H1 (cell line): ENCODE measurements around the gene DLG1. TPM values are rescaled to one million over a fixed set of nuclear protein-coding genes. Genes with fewer than 3 reads are reported as not detected.

ENCODE experiments used
- CTCF ChIA-PET: fragments of 300-600 bp; sonication (Branson Sonifier 250); formaldehyde crosslinking; loops from one replicate; lab custom pipeline; 2021; ENCODE audit not compliant: partially characterized antibody; lab: Charles Lee
- POLR2A ChIA-PET: fragments of 300-600 bp; sonication (Branson Sonifier 250); formaldehyde crosslinking; loops from one replicate; lab custom pipeline; 2021; ENCODE audit warnings: inconsistent platforms; ENCODE audit not compliant: partially characterized antibody; lab: Charles Lee
- DNase-seq, 2 experiments: peaks; one replicate each; pipeline versions ENCODE4 v3.0.0 to v3.0.0-alpha.2; 2010 to 2022; ENCODE audit warnings: low spot score in 2 of 2, low read depth in 1 of 2, mixed read lengths in 1 of 2
- FAIRE-seq: peaks from 2 replicates; lab custom pipeline; 2011; peaks lifted over from hg19 to GRCh38; lab: Jason Lieb, UNC
- H2AFZ ChIP-seq: 2 replicates; pipeline ENCODE4 v1.8.1; 2012; ENCODE audit warnings: low read length, inconsistent platforms
- H2AK5ac ChIP-seq: 2 replicates; pipeline ENCODE4 v1.6.1; 2013; ENCODE audit warnings: low read depth, low read length
- H2BK120ac ChIP-seq: replicated peaks from 2 replicates; pipeline ENCODE3; 2013; ENCODE audit warnings: low read depth, low read length, inconsistent platforms
- H2BK12ac ChIP-seq: 2 replicates; pipeline ENCODE4 v1.6.1; 2013; ENCODE audit warnings: low read depth, low read length
- H2BK15ac ChIP-seq: 2 replicates; pipeline ENCODE4 v1.6.1; 2013; ENCODE audit warnings: low read length
- H2BK20ac ChIP-seq: 2 replicates; pipeline ENCODE4 v1.6.1; 2013; ENCODE audit warnings: low read length
- H2BK5ac ChIP-seq: 2 replicates; pipeline ENCODE4 v1.6.1; 2013; ENCODE audit warnings: low read depth, low read length
- H3K14ac ChIP-seq: 2 replicates; pipeline ENCODE4 v1.6.1; 2013; ENCODE audit warnings: inconsistent platforms; ENCODE audit not compliant: insufficient read length
- H3K18ac ChIP-seq: 2 replicates; pipeline ENCODE4 v1.6.1; 2013; ENCODE audit warnings: low read length; ENCODE audit errors: extremely low read depth
- H3K23ac ChIP-seq: 2 replicates; pipeline ENCODE4 v1.6.1; 2013; ENCODE audit warnings: inconsistent platforms; ENCODE audit not compliant: insufficient read length
- H3K23me2 ChIP-seq: 2 replicates; pipeline ENCODE4 v1.6.1; 2013; ENCODE audit warnings: low read depth, low read length
- H3K27ac ChIP-seq: 2 replicates; pipeline ENCODE4 v1.6.1; 2011; ENCODE audit warnings: low read depth, low read length, inconsistent platforms
- H3K27me3 ChIP-seq, 4 experiments: replicated peaks in 1 of 4; 1 replicate in 1 of 4; 2 replicates in 3 of 4; pipeline versions ENCODE4 v1.6.1 to v1.8.1; 2011 to 2013; ENCODE audit warnings: low read length in 3 of 4, mild to moderate bottlenecking in 3 of 4, inconsistent platforms in 2 of 4, mixed read lengths in 2 of 4, moderate library complexity in 1 of 4; ENCODE audit not compliant: control insufficient read depth in 3 of 4, insufficient read depth in 3 of 4; ENCODE audit errors: extremely low read depth in 1 of 4
- H3K36me3 ChIP-seq, 4 experiments: 2 replicates each; pipeline versions ENCODE4 v1.6.1 to v1.8.1; 2011 to 2013; ENCODE audit warnings: mild to moderate bottlenecking in 4 of 4, low read length in 3 of 4, moderate library complexity in 2 of 4, control low read depth in 1 of 4, inconsistent platforms in 1 of 4; ENCODE audit not compliant: insufficient read depth in 4 of 4, control insufficient read depth in 2 of 4
- H3K4ac ChIP-seq: replicated peaks from 2 replicates; pipeline ENCODE3; 2013; ENCODE audit warnings: low read length, low read depth, mixed read lengths, inconsistent platforms; ENCODE audit not compliant: insufficient read length
- H3K4me1 ChIP-seq, 4 experiments: replicated peaks in 1 of 4; 1 replicate in 1 of 4; 2 replicates in 3 of 4; pipeline versions ENCODE4 v1.6.1 to v1.8.1; 2011 to 2013; ENCODE audit warnings: low read length in 3 of 4, inconsistent platforms in 2 of 4, mixed read lengths in 1 of 4; ENCODE audit not compliant: insufficient read depth in 4 of 4, control insufficient read depth in 3 of 4
- H3K4me2 ChIP-seq, 2 experiments: 2 replicates each; pipeline versions ENCODE4 v1.6.1 to v1.8.1; 2011 to 2013; ENCODE audit warnings: low read depth in 2 of 2, low read length in 2 of 2, control low read depth in 1 of 2, inconsistent platforms in 1 of 2, mild to moderate bottlenecking in 1 of 2; ENCODE audit not compliant: insufficient read depth in 1 of 2
- H3K4me3 ChIP-seq, 4 experiments: fragments of 200-600, 300-600 bp in 1 of 4; sonication (generic), shearing (Covaris generic), sonication (Bioruptor Twin) in 1 of 4; 2 replicates each; pipeline versions ENCODE4 v1.5.1 to v1.8.1; 2011 to 2016; ENCODE audit warnings: low read length in 4 of 4, low read depth in 3 of 4, control low read depth in 2 of 4, inconsistent platforms in 2 of 4, mild to moderate bottlenecking in 2 of 4, mixed read lengths in 1 of 4, moderate library complexity in 1 of 4; ENCODE audit not compliant: insufficient read depth in 2 of 4; ENCODE audit errors: extremely low read depth in 1 of 4
- H3K56ac ChIP-seq: replicated peaks from 2 replicates; pipeline ENCODE3; 2013; ENCODE audit warnings: low read depth, mild to moderate bottlenecking, mixed read lengths, low read length, inconsistent platforms; ENCODE audit not compliant: insufficient read length
- H3K79me1 ChIP-seq: 2 replicates; pipeline ENCODE4 v1.6.1; 2013; ENCODE audit warnings: low read depth, low read length, control low read depth
- H3K79me2 ChIP-seq, 2 experiments: 2 replicates each; pipeline versions ENCODE4 v1.6.1 to v1.8.1; 2012 to 2013; ENCODE audit warnings: low read length in 2 of 2, mild to moderate bottlenecking in 2 of 2, inconsistent platforms in 1 of 2; ENCODE audit not compliant: insufficient read depth in 2 of 2, control insufficient read depth in 1 of 2
- H3K9ac ChIP-seq, 4 experiments: replicated peaks in 1 of 4; 1 replicate in 1 of 4; 2 replicates in 3 of 4; pipeline versions ENCODE4 v1.6.1 to v1.8.1; 2011 to 2013; ENCODE audit warnings: low read depth in 3 of 4, low read length in 3 of 4, control low read depth in 2 of 4, mild to moderate bottlenecking in 2 of 4, moderate library complexity in 2 of 4, inconsistent platforms in 1 of 4; ENCODE audit errors: extremely low read depth in 1 of 4
- H3K9me3 ChIP-seq, 2 experiments: 2 replicates each; pipeline versions ENCODE4 v1.6.1 to v1.8.1; 2012 to 2013; ENCODE audit warnings: mild to moderate bottlenecking in 2 of 2, moderate library complexity in 2 of 2, control low read depth in 1 of 2, inconsistent platforms in 1 of 2, low read depth in 1 of 2, low read length in 1 of 2, mixed read lengths in 1 of 2; ENCODE audit not compliant: insufficient read depth in 2 of 2
- H4K20me1 ChIP-seq, 2 experiments: replicated peaks in 1 of 2; 2 replicates each; pipeline versions ENCODE3 to v1.8.1; 2011 to 2013; ENCODE audit warnings: inconsistent platforms in 2 of 2, low read length in 2 of 2, mild to moderate bottlenecking in 1 of 2; ENCODE audit not compliant: insufficient read depth in 2 of 2, control insufficient read depth in 1 of 2
- H4K5ac ChIP-seq: 2 replicates; pipeline ENCODE4 v1.6.1; 2013; ENCODE audit warnings: low read length, low read depth, mixed read lengths, inconsistent platforms; ENCODE audit not compliant: insufficient read length
- H4K8ac ChIP-seq: 2 replicates; pipeline ENCODE4 v1.8.0; 2013; ENCODE audit warnings: mild to moderate bottlenecking, moderate library complexity, low read length, inconsistent platforms; ENCODE audit not compliant: insufficient read depth; ENCODE audit errors: extremely low read depth
- H4K91ac ChIP-seq: replicated peaks from 2 replicates; pipeline ENCODE3; 2013; ENCODE audit warnings: low read length, mixed read lengths, inconsistent platforms; ENCODE audit not compliant: insufficient read length
- JUND ChIP-seq: IDR thresholded peaks from 2 replicates; pipeline ENCODE4 v1.6.1; 2011; ENCODE audit warnings: mild to moderate bottlenecking, improper control_type of control experiment, low read length
- RFX5 ChIP-seq: IDR thresholded peaks from 2 replicates; pipeline ENCODE4 v1.6.1; 2011; ENCODE audit warnings: low read depth, low read length, improper control_type of control experiment, borderline replicate concordance
- SAP30 ChIP-seq: fragments of 300-600 bp; sonication (generic); IDR thresholded peaks from 2 replicates; pipeline ENCODE4 v1.7.1; 2012; ENCODE audit warnings: low read length, moderate library complexity, mild to moderate bottlenecking, inconsistent platforms; ENCODE audit not compliant: insufficient read depth, insufficient replicate concordance
- WGBS, 2 experiments: shearing (Covaris generic) in 1 of 2; methylation state at CpG; one replicate each; pipeline versions ENCODE4 v1.1.6 to v1.1.7; 2013 to 2015; ENCODE audit warnings: low lambda C conversion rate in 2 of 2, mixed read lengths in 2 of 2, inconsistent platforms in 1 of 2, low coverage in 1 of 2, missing lambda C conversion rate in 1 of 2; ENCODE audit not compliant: insufficient replicate concordance in 2 of 2, insufficient coverage in 1 of 2, insufficient read length in 1 of 2; ENCODE audit errors: extremely low coverage in 1 of 2, missing lambda C conversion rate in 1 of 2; 5-methylcytosine and 5-hydroxymethylcytosine counted together
- polyA plus RNA-seq, 7 experiments: library from polyadenylated mRNA; depleted of rRNA in 3 of 7; stranded (reverse) in 5 of 7; unstranded in 2 of 7; fragments of >200 nt in 5 of 7; fragments of 200-250 nt in 2 of 7; gene quantifications; 1 replicate in 5 of 7; 2 replicates in 1 of 7; 4 replicates in 1 of 7; pipeline versions ENCODE4 v1.2.1 to v1.2.3, GENCODE V29; 2011 to 2013; ENCODE audit warnings: missing spikeins in 2 of 7, mixed read lengths in 2 of 7
- total RNA-seq: library from RNA; stranded (reverse); fragmentation: NEBNext Ultra II Directional; extraction: Animal tissue kit (Norgen Biotek cat#: 25700); gene quantifications from 2 replicates; pipeline ENCODE4 v1.2.1, GENCODE V29; 2021

The DLG1 gene
- total and polyA plus RNA-seq, 2 of the 8 experiments (the other 6 are each of a cell fraction or from before 2014, with no cell fraction given) = 13.4 to 78.8 TPM

GRCh38 chr3:197317250-197317963, 19.0 kb upstream of the DLG1 start:
- H3K9me3 ChIP-seq = no peaks in the 10 kb centered on the region
- H2BK15ac ChIP-seq = no peak overlapping the region
- H3K4me3 ChIP-seq = no peak overlapping the region
- no peak overlapping the region for H2AK5ac ChIP-seq
- CTCF ChIA-PET = no interaction called here
- no peak overlapping the region for H3K14ac ChIP-seq
- FAIRE-seq (no peak), DNase-seq (no peak)
- no peak overlapping the region for H4K8ac ChIP-seq
- H3K23me2 ChIP-seq = no peaks in the 10 kb centered on the region
- H3K79me2 ChIP-seq = no peaks in the 10 kb centered on the region
- no peak overlapping the region for H4K91ac ChIP-seq
- no peak overlapping the region for H3K4ac ChIP-seq
- peak overlapping the region; percentile 73 for H2AFZ ChIP-seq
- H3K27me3 ChIP-seq = peaks cover 0 to 2% (median 0%) of the 10 kb centered on the region in 4 experiments; a peak in 1 of 7 replicates
- no peak overlapping the region for H3K4me2 ChIP-seq
- no peak overlapping the region for H3K27ac ChIP-seq
- no peak overlapping the region for H2BK120ac ChIP-seq
- no peaks in the 10 kb centered on the region for H3K4me1 ChIP-seq
- H2BK20ac ChIP-seq = no peak overlapping the region
- H3K9ac ChIP-seq = no peak overlapping the region; a peak in 1 of 7 replicates
- POLR2A ChIA-PET = interaction anchor here (1.0 kb wide), 1 partner anchor 15 kb away, joined by 3 read pairs; no protein-coding TSS in a partner anchor
- H2BK5ac ChIP-seq = no peak overlapping the region
- H3K23ac ChIP-seq = no peak overlapping the region
- no peaks in the 10 kb centered on the region for H3K36me3 ChIP-seq
- H3K79me1 ChIP-seq = no peaks in the 10 kb centered on the region
- no peak overlapping the region for H3K18ac ChIP-seq
- H3K56ac ChIP-seq = no peak overlapping the region
- no peaks in the 10 kb centered on the region for H4K20me1 ChIP-seq
- H2BK12ac ChIP-seq = no peak overlapping the region
- WGBS, 2 experiments = 91% methylated on average over 9 of the region's 9 CpGs; no CpG with 5 or more reads in 1 of the 2 experiments
- TF ChIP-seq SAP30 (no peak), JUND (0 out of 2 replicates have a peak, but pooled peaks have one; percentile 56), RFX5 (no peak)
- H4K5ac ChIP-seq = no peak overlapping the region
